HepG2 (cell line): ENCODE measurements around the gene MYO9A. TPM values are rescaled to one million over a fixed set of nuclear protein-coding genes. Genes with fewer than 3 reads are reported as not detected.

Experiments used
- CBX2 ChIP-seq, 2 experiments: fragments of 200-600 bp in 1 of 2; sonication (generic); formaldehyde crosslinking in 1 of 2; IDR thresholded peaks; 2 replicates each; pipeline versions ENCODE4 v1.7.0 to v1.8.1; 2018 to 2022; ENCODE audit warnings: low read depth in 2 of 2, low read length in 1 of 2, mild to moderate bottlenecking in 1 of 2, missing genetic modification reagents in 1 of 2
- CEBPB ChIP-seq: IDR thresholded peaks from 2 replicates; pipeline ENCODE4 v1.6.1; 2011; ENCODE audit warnings: low read depth, low read length, improper control_type of control experiment, borderline replicate concordance
- KMT2A ChIP-seq: sonication (generic); formaldehyde crosslinking; IDR thresholded peaks from 2 replicates; pipeline ENCODE4 v1.4.0; 2020; ENCODE audit warnings: missing genetic modification reagents
- NR2F2 ChIP-seq: IDR thresholded peaks from 2 replicates; pipeline ENCODE4 v1.6.1; 2012; ENCODE audit warnings: low read depth, inconsistent platforms, borderline replicate concordance
- RCOR2 ChIP-seq: IDR thresholded peaks from 2 replicates; pipeline ENCODE4 v1.6.1; 2016; ENCODE audit warnings: missing biosample characterization, missing genetic modification reagents
- SMAD9 ChIP-seq: sonication (generic); formaldehyde crosslinking; IDR thresholded peaks from 2 replicates; pipeline ENCODE4 v1.5.1; 2020; ENCODE audit warnings: mild to moderate bottlenecking, missing genetic modification reagents
- SMARCE1 ChIP-seq: fragments of 450-650 bp; IDR thresholded peaks from 2 replicates; pipeline ENCODE4 v1.6.1; 2017; ENCODE audit warnings: borderline replicate concordance
- TARDBP ChIP-seq: sonication (generic); formaldehyde crosslinking; IDR thresholded peaks from 2 replicates; pipeline ENCODE4 v1.8.0; 2022; ENCODE audit warnings: mild to moderate bottlenecking, missing genetic modification reagents
- TBP ChIP-seq: sonication (generic); formaldehyde crosslinking; IDR thresholded peaks from 2 replicates; pipeline ENCODE4 v1.5.0; 2020; ENCODE audit warnings: missing genetic modification reagents
- ZBTB8A ChIP-seq: sonication (generic); formaldehyde crosslinking; IDR thresholded peaks from 2 replicates; pipeline ENCODE4 v1.4.0; 2020; ENCODE audit warnings: mild to moderate bottlenecking, low read depth, missing genetic modification reagents, borderline replicate concordance
- ZNF136 ChIP-seq: sonication (generic); formaldehyde crosslinking; IDR thresholded peaks from 2 replicates; pipeline ENCODE4 v1.8.1; 2022; ENCODE audit warnings: low read depth, mild to moderate bottlenecking, moderate library complexity, missing genetic modification reagents
- ZNF501 ChIP-seq: sonication (generic); formaldehyde crosslinking; IDR thresholded peaks from 2 replicates; pipeline ENCODE4 v1.5.1; 2020; ENCODE audit warnings: mild to moderate bottlenecking, moderate library complexity, missing genetic modification reagents
- ZNF562 ChIP-seq: sonication (generic); formaldehyde crosslinking; IDR thresholded peaks from 2 replicates; pipeline ENCODE4 v1.8.0; 2022; ENCODE audit warnings: missing genetic modification reagents, borderline replicate concordance
- polyA plus RNA-seq, 8 experiments: library from polyadenylated mRNA; depleted of rRNA in 3 of 8; stranded (reverse) in 7 of 8; unstranded in 1 of 8; fragments of >200 nt; fragmentation: Illumina TruSeq in 4 of 8; extraction: Trizol in 4 of 8; gene quantifications; 2 replicates each; pipeline versions ENCODE4 v1.2.1 to v1.2.3, GENCODE V29; 2011 to 2016; ENCODE audit warnings: low read depth in 4 of 8, missing spikeins in 1 of 8, mixed read lengths in 1 of 8; ENCODE audit not compliant: insufficient read depth in 1 of 8
- total RNA-seq, 5 experiments: library from RNA; depleted of rRNA; stranded (reverse); fragments of >200 nt; fragmentation: Illumina TruSeq; extraction: Trizol; gene quantifications; 2 replicates each; pipeline ENCODE4 v1.2.3, GENCODE V29; 2016; ENCODE audit warnings: low read depth in 1 of 5
- TF ChIP-seq, protein P1 (sequence below): conservative IDR thresholded peaks from 2 replicates; pipeline ENCODE4 v1.6.1; 2018; ENCODE audit warnings: missing genetic modification reagents
- TF ChIP-seq, protein P2 (sequence below): IDR thresholded peaks from 2 replicates; pipeline ENCODE4 v1.6.1; 2016; ENCODE audit warnings: missing genetic modification reagents, missing compliant biosample characterization
- TF ChIP-seq, protein P3 (sequence below): fragments of 450-650 bp; IDR thresholded peaks from 2 replicates; pipeline ENCODE4 v1.6.1; 2016
- TF ChIP-seq, protein P4 (sequence below): IDR thresholded peaks from 2 replicates; pipeline ENCODE4 v1.6.1; 2016; ENCODE audit warnings: missing biosample characterization, missing genetic modification reagents, low read depth
- TF ChIP-seq, protein P5 (sequence below): sonication (generic); formaldehyde crosslinking; IDR thresholded peaks from 2 replicates; pipeline ENCODE4 v1.4.0; 2020; ENCODE audit warnings: missing genetic modification reagents, mild to moderate bottlenecking, borderline replicate concordance

The MYO9A gene
- total and polyA plus RNA-seq, 2 of the 13 experiments (the other 11 are each of a cell fraction or from before 2014, with no cell fraction given) = 4.8 to 15.3 TPM

DNA sequence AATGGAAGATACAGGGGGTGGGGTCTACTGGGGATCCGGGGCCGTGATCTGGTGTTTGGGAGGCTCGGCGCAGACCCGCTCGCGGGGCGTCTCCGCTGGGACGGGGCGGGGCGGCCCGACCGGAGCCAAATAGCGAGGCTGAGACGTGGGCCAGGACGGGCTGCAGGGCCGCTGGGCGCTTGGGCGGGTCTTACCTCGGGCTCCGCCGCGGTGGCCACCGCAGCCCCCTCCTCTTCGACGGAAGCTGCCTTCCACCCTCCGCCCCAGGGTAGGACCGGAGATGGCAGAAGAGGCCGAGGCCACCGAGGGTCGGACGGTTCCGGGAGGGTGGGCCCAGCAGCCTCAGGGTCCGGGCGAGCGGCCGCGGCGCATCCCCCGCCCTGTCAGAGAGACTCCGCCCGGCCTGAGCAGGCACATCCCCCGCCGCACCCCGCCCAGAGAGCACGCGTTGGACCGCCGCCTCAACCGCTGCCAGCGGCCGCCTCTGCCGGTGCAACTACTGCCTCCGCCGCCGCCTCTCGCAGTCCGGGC is 399 bp downstream of the MYO9A start (continued):
- TF ChIP-seq CBX2 (IDR thresholded peaks at IDR 0.05; ENCODE audit: low read depth, low read length) (no peak), CBX2 (CRISPR knock-in tag; IDR thresholded peaks at IDR 0.05; ENCODE audit: low read depth) (no peak), TARDBP (peak; percentile 55; the same call in 1 of the 2 replicates), SMARCE1 (no peak), ZNF562 (CRISPR knock-in tag) (no peak), RCOR2 (CRISPR knock-in tag) (no peak), ZBTB8A (no peak), ZNF136 (CRISPR knock-in tag) (no peak), NR2F2 (no peak), CEBPB (no peak), TBP (CRISPR knock-in tag) (no peak), SMAD9 (no peak), ZNF501 (CRISPR knock-in tag) (0 out of 2 replicates have a peak, but pooled peaks have one; percentile 25), KMT2A (CRISPR knock-in tag) (0 out of 2 replicates have a peak, but pooled peaks have one; percentile 67)
- TF ChIP-seq, protein P1, sequence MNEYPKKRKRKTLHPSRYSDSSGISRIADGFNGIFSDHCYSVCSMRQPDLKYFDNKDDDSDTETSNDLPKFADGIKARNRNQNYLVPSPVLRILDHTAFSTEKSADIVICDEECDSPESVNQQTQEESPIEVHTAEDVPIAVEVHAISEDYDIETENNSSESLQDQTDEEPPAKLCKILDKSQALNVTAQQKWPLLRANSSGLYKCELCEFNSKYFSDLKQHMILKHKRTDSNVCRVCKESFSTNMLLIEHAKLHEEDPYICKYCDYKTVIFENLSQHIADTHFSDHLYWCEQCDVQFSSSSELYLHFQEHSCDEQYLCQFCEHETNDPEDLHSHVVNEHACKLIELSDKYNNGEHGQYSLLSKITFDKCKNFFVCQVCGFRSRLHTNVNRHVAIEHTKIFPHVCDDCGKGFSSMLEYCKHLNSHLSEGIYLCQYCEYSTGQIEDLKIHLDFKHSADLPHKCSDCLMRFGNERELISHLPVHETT (CRISPR knock-in tag) = 0 out of 2 replicates have a peak, but pooled peaks have one; percentile 25
- TF ChIP-seq, protein P2, sequence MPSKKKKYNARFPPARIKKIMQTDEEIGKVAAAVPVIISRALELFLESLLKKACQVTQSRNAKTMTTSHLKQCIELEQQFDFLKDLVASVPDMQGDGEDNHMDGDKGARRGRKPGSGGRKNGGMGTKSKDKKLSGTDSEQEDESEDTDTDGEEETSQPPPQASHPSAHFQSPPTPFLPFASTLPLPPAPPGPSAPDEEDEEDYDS (CRISPR knock-in tag) = no peak
- TF ChIP-seq, protein P3, sequence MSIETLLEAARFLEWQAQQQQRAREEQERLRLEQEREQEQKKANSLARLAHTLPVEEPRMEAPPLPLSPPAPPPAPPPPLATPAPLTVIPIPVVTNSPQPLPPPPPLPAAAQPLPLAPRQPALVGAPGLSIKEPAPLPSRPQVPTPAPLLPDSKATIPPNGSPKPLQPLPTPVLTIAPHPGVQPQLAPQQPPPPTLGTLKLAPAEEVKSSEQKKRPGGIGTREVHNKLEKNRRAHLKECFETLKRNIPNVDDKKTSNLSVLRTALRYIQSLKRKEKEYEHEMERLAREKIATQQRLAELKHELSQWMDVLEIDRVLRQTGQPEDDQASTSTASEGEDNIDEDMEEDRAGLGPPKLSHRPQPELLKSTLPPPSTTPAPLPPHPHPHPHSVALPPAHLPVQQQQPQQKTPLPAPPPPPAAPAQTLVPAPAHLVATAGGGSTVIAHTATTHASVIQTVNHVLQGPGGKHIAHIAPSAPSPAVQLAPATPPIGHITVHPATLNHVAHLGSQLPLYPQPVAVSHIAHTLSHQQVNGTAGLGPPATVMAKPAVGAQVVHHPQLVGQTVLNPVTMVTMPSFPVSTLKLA = no peak
- TF ChIP-seq, protein P4, sequence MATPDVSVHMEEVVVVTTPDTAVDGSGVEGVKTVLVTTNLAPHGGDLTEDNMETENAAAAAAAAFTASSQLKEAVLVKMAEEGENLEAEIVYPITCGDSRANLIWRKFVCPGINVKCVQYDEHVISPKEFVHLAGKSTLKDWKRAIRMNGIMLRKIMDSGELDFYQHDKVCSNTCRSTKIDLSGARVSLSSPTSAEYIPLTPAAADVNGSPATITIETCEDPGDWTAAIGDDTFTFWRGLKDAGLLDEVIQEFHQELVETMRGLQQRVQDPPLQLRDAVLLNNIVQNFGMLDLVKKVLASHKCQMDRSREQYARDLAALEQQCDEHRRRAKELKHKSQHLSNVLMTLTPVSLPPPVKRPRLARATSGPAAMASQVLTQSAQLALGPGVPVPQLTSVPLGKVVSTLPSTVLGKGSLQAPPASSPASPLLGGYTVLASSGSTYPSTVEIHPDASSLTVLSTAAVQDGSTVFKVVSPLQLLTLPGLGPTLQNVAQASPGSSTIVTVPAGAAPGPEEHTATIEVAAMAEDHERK = no peak
- TF ChIP-seq, protein P5, sequence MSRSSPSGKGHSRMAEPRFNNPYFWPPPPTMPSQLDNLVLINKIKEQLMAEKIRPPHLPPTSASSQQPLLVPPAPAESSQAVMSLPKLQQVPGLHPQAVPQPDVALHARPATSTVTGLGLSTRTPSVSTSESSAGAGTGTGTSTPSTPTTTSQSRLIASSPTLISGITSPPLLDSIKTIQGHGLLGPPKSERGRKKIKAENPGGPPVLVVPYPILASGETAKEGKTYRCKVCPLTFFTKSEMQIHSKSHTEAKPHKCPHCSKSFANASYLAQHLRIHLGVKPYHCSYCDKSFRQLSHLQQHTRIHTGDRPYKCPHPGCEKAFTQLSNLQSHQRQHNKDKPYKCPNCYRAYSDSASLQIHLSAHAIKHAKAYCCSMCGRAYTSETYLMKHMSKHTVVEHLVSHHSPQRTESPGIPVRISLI (CRISPR knock-in tag) = no peak
